A549 (cell line): ENCODE results near the gene SLC6A17. TPM values are rescaled to one million over a fixed set of nuclear protein-coding genes. Genes with fewer than 3 reads are reported as not detected.

Experiments used
- ATAC-seq, 2 experiments: fragments of 200-7000 bp in 1 of 2; fragments of >200 bp in 1 of 2; cut with Nextera tagmentation in 1 of 2; cut with Tn5 transposase in 1 of 2; 3 replicates each; pipeline versions ENCODE4 v1.8.0 to v1.9.1; 2018 to 2020; ENCODE audit warnings: mild to moderate bottlenecking in 1 of 2, moderate library complexity in 1 of 2
- CTCF ChIA-PET: fragments of 300-600 bp; sonication (Branson Sonifier 250); formaldehyde crosslinking; extraction: SDS; loops from one replicate; lab custom pipeline; 2021; ENCODE audit warnings: antibody characterized with exemption, inconsistent platforms; lab: Yijun Ruan, JAX
- POLR2A ChIA-PET: fragments of 350-600 bp; formaldehyde crosslinking; extraction: SDS; loops from one replicate; lab custom pipeline; 2021; ENCODE audit warnings: antibody characterized with exemption, inconsistent platforms; lab: Yijun Ruan, JAX
- DNase-seq, 2 experiments: peaks; one replicate each; pipeline versions ENCODE4 v3.0.0 to v3.0.0-alpha.2; 2011 to 2016; ENCODE audit warnings: low read depth in 1 of 2, low spot score in 1 of 2
- FAIRE-seq: peaks from 2 replicates; lab custom pipeline; 2011; peaks lifted over from hg19 to GRCh38; lab: Jason Lieb, UNC
- H3K27ac ChIP-seq, 2 experiments: fragments of >200 bp; sonication (Bioruptor Twin); formaldehyde crosslinking; 3 replicates each; pipeline ENCODE4 v1.5.1; 2016 to 2017
- H3K4me1 ChIP-seq: fragments of >200 bp; sonication (Bioruptor Twin); formaldehyde crosslinking; 3 replicates; pipeline ENCODE4 v1.6.1; 2016
- H3K4me2 ChIP-seq: fragments of >200 bp; sonication (Bioruptor Twin); formaldehyde crosslinking; 3 replicates; pipeline ENCODE4 v1.6.1; 2016
- H3K4me3 ChIP-seq: fragments of >200 bp; sonication (Bioruptor Twin); formaldehyde crosslinking; 3 replicates; pipeline ENCODE4 v1.5.1; 2016
- H3K9me3 ChIP-seq: fragments of >200 bp; sonication (Bioruptor Twin); formaldehyde crosslinking; 3 replicates; pipeline ENCODE4 v1.6.1; 2016
- BCL3 ChIP-seq: fragments of >200 bp; sonication (Bioruptor Twin); formaldehyde crosslinking; IDR thresholded peaks from 3 replicates; pipeline ENCODE4 v1.6.1; 2016
- CBX2 ChIP-seq: fragments of 200-600 bp; sonication (generic); IDR thresholded peaks from 2 replicates; pipeline ENCODE4 v1.6.1; 2016; ENCODE audit warnings: low read depth, mild to moderate bottlenecking, borderline replicate concordance
- CHD2 ChIP-seq: fragments of 150-350 bp; IDR thresholded peaks from 2 replicates; pipeline ENCODE4 v1.6.1; 2014; ENCODE audit warnings: low read length; ENCODE audit not compliant: partially characterized antibody
- CHD4 ChIP-seq: fragments of 200-600 bp; sonication (generic); IDR thresholded peaks from 2 replicates; pipeline ENCODE4 v1.6.1; 2016; ENCODE audit warnings: antibody characterized with exemption, mild to moderate bottlenecking, borderline replicate concordance
- CTCF ChIP-seq: fragments of >200 bp; sonication (Bioruptor Twin); formaldehyde crosslinking; IDR thresholded peaks from 3 replicates; pipeline ENCODE4 v1.5.1; 2016
- EP300 ChIP-seq, 2 experiments: fragments of >200 bp; sonication (Bioruptor Twin); formaldehyde crosslinking; IDR thresholded peaks; 2 replicates in 1 of 2; 3 replicates in 1 of 2; pipeline ENCODE4 v1.6.1; 2016 to 2017
- ESRRA ChIP-seq: fragments of 150-350 bp; IDR thresholded peaks from 2 replicates; pipeline ENCODE4 v1.6.1; 2014; ENCODE audit warnings: mild to moderate bottlenecking, low read length, borderline replicate concordance
- FOXS1 ChIP-seq: fragments of 250-450 bp; sonication (Bioruptor Pico); IDR thresholded peaks from 2 replicates; pipeline ENCODE4 v1.5.0; 2020; ENCODE audit warnings: mild to moderate bottlenecking, moderate library complexity
- GATA3 ChIP-seq: IDR thresholded peaks from 2 replicates; pipeline ENCODE4 v1.6.1; 2012; ENCODE audit warnings: borderline replicate concordance
- HDAC2 ChIP-seq: fragments of 200-600 bp; sonication (generic); IDR thresholded peaks from 2 replicates; pipeline ENCODE4 v1.6.1; 2016
- HES2 ChIP-seq: fragments of >200 bp; sonication (Bioruptor Twin); formaldehyde crosslinking; IDR thresholded peaks from 2 replicates; pipeline ENCODE4 v1.6.1; 2016
- HEYL ChIP-seq: fragments of 250-450 bp; sonication (Bioruptor Pico); IDR thresholded peaks from 2 replicates; pipeline ENCODE4 v1.8.0; 2021; ENCODE audit warnings: mild to moderate bottlenecking, moderate library complexity
- HMGXB4 ChIP-seq: fragments of 250-450 bp; sonication (Bioruptor Pico); IDR thresholded peaks from 2 replicates; pipeline ENCODE4 v1.5.0; 2021; ENCODE audit warnings: mild to moderate bottlenecking, moderate library complexity, borderline replicate concordance
- JUNB ChIP-seq: fragments of >200 bp; sonication (Bioruptor Twin); formaldehyde crosslinking; IDR thresholded peaks from 2 replicates; pipeline ENCODE4 v1.6.1; 2016
- KDM1A ChIP-seq: fragments of 200-600 bp; sonication (generic); IDR thresholded peaks from 2 replicates; pipeline ENCODE4 v1.6.1; 2016; ENCODE audit warnings: low read depth, mild to moderate bottlenecking
- MAZ ChIP-seq: fragments of 150-350 bp; IDR thresholded peaks from 2 replicates; pipeline ENCODE4 v1.6.1; 2014; ENCODE audit warnings: antibody characterized with exemption, low read depth, low read length, borderline replicate concordance
- NPAS2 ChIP-seq: fragments of 250-450 bp; sonication (Bioruptor Pico); IDR thresholded peaks from 2 replicates; pipeline ENCODE4 v1.8.0; 2022; ENCODE audit warnings: mild to moderate bottlenecking, moderate library complexity, borderline replicate concordance
- POLR2AphosphoS2 ChIP-seq: conservative IDR thresholded peaks from 2 replicates; pipeline ENCODE4 v1.6.1; 2012; ENCODE audit warnings: low read length, improper control_type of control experiment, inconsistent platforms
- RAD21 ChIP-seq, 2 experiments: fragments of >200 bp in 1 of 2; sonication (Bioruptor Twin) in 1 of 2; formaldehyde crosslinking in 1 of 2; IDR thresholded peaks in 1 of 2; conservative IDR thresholded peaks in 1 of 2; 2 replicates in 1 of 2; 3 replicates in 1 of 2; pipeline ENCODE4 v1.6.1; 2012 to 2018; ENCODE audit warnings: inconsistent platforms in 1 of 2
- RCOR1 ChIP-seq: fragments of 150-350 bp; IDR thresholded peaks from 2 replicates; pipeline ENCODE4 v1.6.1; 2014; ENCODE audit warnings: antibody characterized with exemption, low read length, low read depth
- REST ChIP-seq: fragments of 200-600 bp; sonication (generic); IDR thresholded peaks from 2 replicates; pipeline ENCODE4 v1.6.1; 2016; ENCODE audit warnings: antibody characterized with exemption, mild to moderate bottlenecking, moderate library complexity
- RFX5 ChIP-seq: fragments of 450-650 bp; IDR thresholded peaks from 2 replicates; pipeline ENCODE4 v1.7.1; 2014; ENCODE audit warnings: antibody characterized with exemption, mild to moderate bottlenecking, moderate library complexity
- SMC3 ChIP-seq: fragments of >200 bp; sonication (Bioruptor Twin); formaldehyde crosslinking; IDR thresholded peaks from 3 replicates; pipeline ENCODE4 v1.6.1; 2018; ENCODE audit warnings: inconsistent platforms
- ZFP36 ChIP-seq: fragments of 450-650 bp; IDR thresholded peaks from 2 replicates; pipeline ENCODE4 v1.6.1; 2014; ENCODE audit warnings: borderline replicate concordance; ENCODE audit not compliant: partially characterized antibody
- ZNF302 ChIP-seq: fragments of 250-450 bp; sonication (Bioruptor Pico); IDR thresholded peaks from 2 replicates; pipeline ENCODE4 v1.9.0; 2021; ENCODE audit warnings: inconsistent platforms, mild to moderate bottlenecking, moderate library complexity
- ZSCAN20 ChIP-seq: fragments of 250-450 bp; sonication (Bioruptor Pico); IDR thresholded peaks from 2 replicates; pipeline ENCODE4 v1.8.0; 2022; ENCODE audit warnings: mild to moderate bottlenecking, moderate library complexity
- WGBS: methylation state at CpG from one replicate; pipeline ENCODE4 v1.1.6; 2017; ENCODE audit errors: missing lambda C conversion rate; 5-methylcytosine and 5-hydroxymethylcytosine counted together
- polyA plus RNA-seq, 4 experiments: library from polyadenylated mRNA; depleted of rRNA in 3 of 4; stranded (reverse); fragments of >200 nt; fragmentation: RNase III in 1 of 4; extraction: RNeasy Plus Mini Kit Qiagen cat#74134 plus additional on column Dnase treatment in 1 of 4; gene quantifications; 2 replicates in 3 of 4; 3 replicates in 1 of 4; pipeline ENCODE4 v1.2.3, GENCODE V29; 2011 to 2017

Gene SLC6A17
- polyA plus RNA-seq, 2 of the 4 experiments (the other 2 are of a cell fraction) = 0.56 to 2.2 TPM

- Histone ChIP-seq H3K27ac (no peak overlapping the region), H3K4me2 (no peak overlapping the region), H3K4me3 (no peak overlapping the region), H3K4me1 (no peaks in the 10 kb centered on the region), H3K9me3 (no peaks in the 10 kb centered on the region)
- TF ChIP-seq NPAS2 (CRISPR knock-in tag) (no peak), HDAC2 (no peak), ZSCAN20 (CRISPR knock-in tag) (no peak), CHD4 (no peak), GATA3 (no peak), HES2 (no peak), JUNB (no peak), EP300 (IDR thresholded peaks at IDR 0.05) (no peak), CTCF (no peak), MAZ (no peak), ESRRA (no peak), KDM1A (no peak), FOXS1 (CRISPR knock-in tag) (no peak)
- no peak for ATAC-seq
- POLR2A ChIA-PET = no interaction called here
- no peak for DNase-seq
- WGBS = 32% methylated on average over 3 of the region's 4 CpGs
- FAIRE-seq = no peak
- CTCF ChIA-PET = no interaction called here
Measured at GRCh38 chr1:110177775-110178174, 27.5 kb downstream of the SLC6A17 start.

GRCh38 chr1:110183642-110184167, 33.4 kb downstream of the SLC6A17 start:
- WGBS = 72% methylated on average over 12 of the region's 12 CpGs
- DNase-seq = no peak
- Histone ChIP-seq H3K27ac (no peak overlapping the region), H3K4me1 (no peaks in the 10 kb centered on the region), H3K4me3 (no peak overlapping the region), H3K4me2 (no peak overlapping the region), H3K9me3 (no peaks in the 10 kb centered on the region)
- FAIRE-seq = no peak
- POLR2A ChIA-PET = no interaction called here
- TF ChIP-seq FOXS1 (CRISPR knock-in tag) = no peak
- TF ChIP-seq GATA3 = no peak
- TF ChIP-seq POLR2AphosphoS2 = no peak
- TF ChIP-seq ZSCAN20 (CRISPR knock-in tag) = no peak
- TF ChIP-seq RFX5 = no peak
- no peak for TF ChIP-seq ZFP36
- TF ChIP-seq CHD4 = no peak
- no peak for TF ChIP-seq RCOR1
- no peak for TF ChIP-seq HDAC2
- no peak for TF ChIP-seq SMC3
- no peak for TF ChIP-seq HMGXB4
- no peak for TF ChIP-seq ZNF302 (CRISPR knock-in tag)
- TF ChIP-seq RAD21 (conservative IDR thresholded peaks at IDR 0.05 in 1 of 2, IDR thresholded peaks at IDR 0.05 in 1 of 2) = no peak
- no peak for TF ChIP-seq BCL3
- TF ChIP-seq HEYL = no peak
- TF ChIP-seq CHD2 = no peak
- TF ChIP-seq CBX2 = no peak
- no peak for TF ChIP-seq NPAS2 (CRISPR knock-in tag)
- TF ChIP-seq REST = no peak
- no peak for ATAC-seq
- CTCF ChIA-PET = interaction anchor here (0.7 kb wide), 1 partner anchor 20 kb away, joined by 3 read pairs; no protein-coding TSS in a partner anchor
